Stimulated activated CD8-positive, alpha-beta memory T cell treated with anti-CD3 and anti-CD28 coated beads, Interleukin-7, amount 100 ng/mL, for 24 hours (primary cell): Measurements from ENCODE around the gene TMPRSS11A.

Source experiments
- DNase-seq: peaks from one replicate; pipeline ENCODE4 v3.0.0-alpha.2; 2020; ENCODE audit warnings: low read depth

The TMPRSS11A gene

DNA sequence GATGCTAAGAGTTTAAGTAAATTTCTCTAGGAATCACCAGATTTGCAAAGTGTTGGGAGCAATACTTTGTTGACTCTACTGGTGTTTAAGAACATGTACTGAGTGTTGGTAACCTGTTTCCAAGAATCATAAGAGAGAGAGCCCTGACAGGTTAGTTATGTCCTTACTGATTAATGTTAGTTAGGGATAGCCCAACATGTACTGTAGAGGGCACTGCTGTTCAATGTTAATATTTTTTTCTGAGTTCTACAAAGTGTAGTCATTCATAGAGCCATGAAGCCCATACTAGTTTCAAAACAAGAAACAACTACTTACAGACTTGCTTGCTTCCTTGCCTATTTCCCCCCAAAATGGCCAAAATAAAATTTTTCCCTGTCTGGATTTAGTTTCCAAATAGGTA, 91.4 kb downstream of the TMPRSS11A start:
- no peak for DNase-seq

DNA sequence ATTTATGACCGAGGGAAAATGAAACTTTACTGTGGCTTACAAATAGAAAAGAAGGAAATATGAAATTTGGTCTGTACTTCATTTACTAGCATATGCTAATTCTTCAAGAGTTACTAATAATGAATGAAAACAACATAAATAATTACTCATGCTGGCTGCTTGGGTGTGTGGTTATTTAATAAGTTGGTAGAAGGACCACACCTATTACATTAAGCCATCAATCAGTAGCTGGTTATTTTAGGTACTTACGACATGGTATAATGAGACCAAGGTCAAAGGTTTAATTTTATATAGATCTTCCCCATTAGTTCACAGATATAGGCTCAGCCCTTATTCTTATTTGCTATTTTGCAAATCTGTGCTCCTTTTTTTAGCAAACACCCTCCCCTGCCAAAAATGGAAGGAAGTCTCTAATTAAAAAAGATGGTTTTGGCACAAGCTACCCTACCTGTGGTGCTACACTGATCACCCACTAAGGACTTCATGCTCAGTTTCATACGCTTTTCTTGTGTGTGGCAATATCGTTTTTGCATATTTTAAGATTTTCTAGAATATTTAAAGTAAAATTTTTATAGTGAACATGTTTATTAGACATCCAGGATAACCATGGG, 93.6 kb downstream of the TMPRSS11A start:
- DNase-seq = no peak

DNA sequence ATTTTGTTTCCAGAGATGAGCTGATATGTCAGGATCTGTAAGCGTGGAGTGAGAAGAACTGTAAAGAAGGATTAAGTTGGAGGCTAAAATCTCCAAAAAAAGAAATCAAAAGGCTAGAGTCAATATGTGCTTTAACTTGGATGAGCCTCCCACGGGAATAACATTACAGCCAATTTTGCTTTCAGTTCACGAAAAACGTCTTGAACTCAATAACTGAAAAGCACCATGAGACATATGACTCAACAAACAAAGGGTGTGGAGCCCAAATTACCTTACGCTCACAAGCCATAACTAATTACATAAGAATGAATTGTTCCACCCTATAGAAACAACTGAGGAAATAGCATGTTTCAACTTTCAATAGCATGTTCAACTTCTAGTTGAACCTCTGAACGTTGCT, 101.8 kb downstream of the TMPRSS11A start:
- no peak for DNase-seq
